HG03571 (cell line): ENCODE measurements around the gene MTRF1.

Experiments
- ATAC-seq: cut with Tn5 transposase; IDR thresholded peaks from one replicate; pipeline ENCODE4 v1.9.1; 2021; ENCODE audit not compliant: unreplicated experiment

Gene MTRF1

GRCh38 chr13:41263261-41263971, at the start of gene MTRF1:
TSS of gene MTRF1 (minus strand) at chr13:41263576. CDS start at chr13:41260907, 2,669 bp downstream.
- peak; percentile 91 for ATAC-seq

GRCh38 chr13:41313117-41313516, 49.7 kb upstream of the MTRF1 start:
- no peak for ATAC-seq

- no peak for ATAC-seq
These were observed 48.8 kb upstream of the MTRF1 start for GRCh38 chr13:41312176-41312500.

GRCh38 chr13:41311406-41312175, 48.2 kb upstream of the MTRF1 start:
- peak; percentile 42 for ATAC-seq

GRCh38 chr13:41310963-41311405, 47.6 kb upstream of the MTRF1 start, which contains the start of gene NAA16:
TSS of gene NAA16 (plus strand) at chr13:41311267. CDS start at chr13:41311529, 262 bp downstream.
- ATAC-seq: peak; percentile 56

GRCh38 chr13:41307884-41308640, 44.7 kb upstream of the MTRF1 start:
- ATAC-seq: no peak

GRCh38 chr13:41306271-41307145, 43.1 kb upstream of the MTRF1 start:
- ATAC-seq: no peak

- no peak for ATAC-seq
These were observed 41.2 kb upstream of the MTRF1 start for GRCh38 chr13:41304551-41304950.

- ATAC-seq: no peak
These were observed 39.4 kb upstream of the MTRF1 start for GRCh38 chr13:41302743-41303142.

- ATAC-seq: no peak
These were observed 36.1 kb upstream of the MTRF1 start for GRCh38 chr13:41299316-41300094.

GRCh38 chr13:41296879-41297646, 33.7 kb upstream of the MTRF1 start:
- no peak for ATAC-seq

- no peak for ATAC-seq
These were observed 32.6 kb upstream of the MTRF1 start for GRCh38 chr13:41295973-41296372.

- ATAC-seq: no peak
These were observed 31.5 kb upstream of the MTRF1 start for GRCh38 chr13:41294914-41295313.

GRCh38 chr13:41293272-41293671, 29.9 kb upstream of the MTRF1 start:
- ATAC-seq: no peak

- no peak for ATAC-seq
These were observed 27.9 kb upstream of the MTRF1 start for GRCh38 chr13:41291246-41291645.

GRCh38 chr13:41289463-41289881, 26.1 kb upstream of the MTRF1 start:
- ATAC-seq: no peak

- no peak for ATAC-seq
These were observed 23.0 kb upstream of the MTRF1 start for GRCh38 chr13:41286370-41286769.

- no peak for ATAC-seq
These were observed 21.3 kb upstream of the MTRF1 start for GRCh38 chr13:41284512-41285288.
